Kidney (tissue), 14 donors: ENCODE measurements around the gene NCOA1. TPM values are rescaled to one million over a fixed set of nuclear protein-coding genes. Genes with fewer than 3 reads are reported as not detected.
A peak's percentile ranks its signal among the peaks of the same experiment; 100 is the strongest.

Source experiments
- DNase-seq, 5 donors: peaks; one replicate each; pipeline ENCODE4 v3.0.0-alpha.2; 2013 to 2020
- FAIRE-seq: peaks from 2 replicates; lab custom pipeline; 2012; peaks lifted over from hg19 to GRCh38; lab: Jason Lieb, UNC
- H3K27ac ChIP-seq, 2 donors: one replicate each; pipeline ENCODE4 v1.7.0; 2013; ENCODE audit warnings: low read depth in 2 of 2, low read length in 2 of 2, inconsistent platforms in 1 of 2
- H3K27me3 ChIP-seq: one replicate; pipeline ENCODE4 v1.7.1; 2013; ENCODE audit warnings: low read length, inconsistent platforms; ENCODE audit not compliant: control insufficient read depth, insufficient read depth
- H3K36me3 ChIP-seq, 3 donors: one replicate each; pipeline versions ENCODE4 v1.7.0 to v1.7.1; 2013; ENCODE audit warnings: low read length in 3 of 3, control low read depth in 1 of 3, inconsistent platforms in 1 of 3; ENCODE audit not compliant: insufficient read depth in 3 of 3, control insufficient read depth in 2 of 3
- H3K4me1 ChIP-seq, 3 donors: one replicate each; pipeline versions ENCODE4 v1.7.0 to v1.7.1; 2013; ENCODE audit warnings: low read length in 3 of 3, inconsistent platforms in 1 of 3, low read depth in 1 of 3; ENCODE audit not compliant: control insufficient read depth in 2 of 3, insufficient read depth in 2 of 3
- H3K4me3 ChIP-seq, 3 donors: one replicate each; pipeline versions ENCODE4 v1.7.0 to v1.8.1; 2013; ENCODE audit warnings: low read length in 3 of 3, control low read depth in 1 of 3, inconsistent platforms in 1 of 3
- H3K9ac ChIP-seq, 3 donors: one replicate each; pipeline versions ENCODE4 v1.7.0 to v1.7.1; 2013; ENCODE audit warnings: low read length in 3 of 3, control low read depth in 1 of 3, inconsistent platforms in 1 of 3
- H3K9me3 ChIP-seq, 3 donors: one replicate each; pipeline versions ENCODE4 v1.7.0 to v1.7.1; 2013; ENCODE audit warnings: low read length in 3 of 3, control low read depth in 1 of 3, inconsistent platforms in 1 of 3; ENCODE audit not compliant: control insufficient read depth in 2 of 3, insufficient read depth in 1 of 3
- intact Hi-C: fragments of 100-400 bp; cut with DNase I; formaldehyde crosslinking; loops from one replicate; pipeline ENCODE4 v1.11.1; 2022
- polyA plus RNA-seq: library from polyadenylated mRNA; stranded (reverse); fragments of 350-450 nt; fragmentation: Illumina TruSeq; extraction: RNeasy Lipid Tissue Mini Kit (QIAGEN cat#74804); gene quantifications from one replicate; pipeline ENCODE4 v1.2.3, GENCODE V29; 2014; ENCODE audit warnings: low read depth, low replicate concordance; ENCODE audit not compliant: insufficient read depth
- total RNA-seq: library from RNA; stranded (reverse); fragmentation: NEBNext Ultra II Directional; extraction: Animal tissue kit (Norgen Biotek cat#: 25700); gene quantifications from one replicate; pipeline ENCODE4 v1.2.1, GENCODE V29; 2021
- TF ChIP-seq, protein P1 (sequence below): IDR thresholded peaks from 3 replicates; pipeline ENCODE4 v1.5.1; 2012; ENCODE audit warnings: mild to moderate bottlenecking, moderate library complexity, borderline replicate concordance; ENCODE audit not compliant: insufficient read depth; ENCODE audit errors: extremely low read depth
- donor health status: control.
- donor health status: control.
- donor health status: control.
- donor health status: control.
- donor health status: control.
- donor health status: DM: yes; HTN: yes; CAD: no.
- donor health status: Normal renal cell carcinoma (clear cell type).

Gene NCOA1
- total and polyA plus RNA-seq, 2 donors from 2014 or later: 11.6 to 41.5 TPM

DNA sequence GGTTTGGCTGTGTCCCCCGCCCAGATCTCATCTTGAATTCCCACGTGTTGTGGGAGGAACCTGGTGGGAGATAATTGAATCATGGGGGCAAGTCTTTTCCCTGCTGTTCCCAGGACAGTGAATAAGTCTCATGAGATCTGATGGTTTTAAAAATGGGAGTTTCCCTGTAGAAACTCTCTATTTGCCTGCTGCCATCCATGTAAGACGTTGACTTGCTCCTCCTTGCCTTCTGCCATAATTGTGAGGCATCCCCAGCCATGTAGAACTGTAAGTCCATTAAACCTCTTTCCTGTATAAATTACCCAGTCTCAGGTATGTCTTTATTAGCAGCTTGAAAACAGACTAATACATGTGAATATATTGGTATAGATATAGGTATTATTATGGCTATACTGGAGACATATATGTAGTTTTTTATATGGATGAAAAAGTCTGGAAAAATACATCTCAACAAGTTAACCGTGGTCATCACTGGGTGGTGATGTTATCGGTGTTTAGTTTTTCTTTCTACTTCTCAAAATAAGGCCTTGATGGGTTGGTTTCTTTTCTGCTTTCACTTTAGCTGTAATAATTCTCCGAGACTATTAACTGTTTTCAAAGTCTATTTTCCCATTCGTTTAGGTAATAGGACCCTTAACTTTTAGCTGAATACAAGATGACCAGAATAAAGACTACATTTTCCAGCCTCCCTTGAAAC lies 39.1 kb upstream of the NCOA1 start:
- intact Hi-C loops: no loop called here
- H3K9ac ChIP-seq: no peak overlapping the region
- FAIRE-seq (no peak), DNase-seq (no peak)
- no peaks in the 10 kb centered on the region for H3K9me3 ChIP-seq
- no peaks in the 10 kb centered on the region for H3K36me3 ChIP-seq
- H3K27ac ChIP-seq: no peak overlapping the region
- peaks cover 0 to 3% (median 0%) of the 10 kb centered on the region in 3 donors for H3K4me1 ChIP-seq
- H3K27me3 ChIP-seq: no peaks in the 10 kb centered on the region
- TF ChIP-seq, protein P1, sequence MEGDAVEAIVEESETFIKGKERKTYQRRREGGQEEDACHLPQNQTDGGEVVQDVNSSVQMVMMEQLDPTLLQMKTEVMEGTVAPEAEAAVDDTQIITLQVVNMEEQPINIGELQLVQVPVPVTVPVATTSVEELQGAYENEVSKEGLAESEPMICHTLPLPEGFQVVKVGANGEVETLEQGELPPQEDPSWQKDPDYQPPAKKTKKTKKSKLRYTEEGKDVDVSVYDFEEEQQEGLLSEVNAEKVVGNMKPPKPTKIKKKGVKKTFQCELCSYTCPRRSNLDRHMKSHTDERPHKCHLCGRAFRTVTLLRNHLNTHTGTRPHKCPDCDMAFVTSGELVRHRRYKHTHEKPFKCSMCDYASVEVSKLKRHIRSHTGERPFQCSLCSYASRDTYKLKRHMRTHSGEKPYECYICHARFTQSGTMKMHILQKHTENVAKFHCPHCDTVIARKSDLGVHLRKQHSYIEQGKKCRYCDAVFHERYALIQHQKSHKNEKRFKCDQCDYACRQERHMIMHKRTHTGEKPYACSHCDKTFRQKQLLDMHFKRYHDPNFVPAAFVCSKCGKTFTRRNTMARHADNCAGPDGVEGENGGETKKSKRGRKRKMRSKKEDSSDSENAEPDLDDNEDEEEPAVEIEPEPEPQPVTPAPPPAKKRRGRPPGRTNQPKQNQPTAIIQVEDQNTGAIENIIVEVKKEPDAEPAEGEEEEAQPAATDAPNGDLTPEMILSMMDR: no peak
- no peak overlapping the region for H3K4me3 ChIP-seq

DNA sequence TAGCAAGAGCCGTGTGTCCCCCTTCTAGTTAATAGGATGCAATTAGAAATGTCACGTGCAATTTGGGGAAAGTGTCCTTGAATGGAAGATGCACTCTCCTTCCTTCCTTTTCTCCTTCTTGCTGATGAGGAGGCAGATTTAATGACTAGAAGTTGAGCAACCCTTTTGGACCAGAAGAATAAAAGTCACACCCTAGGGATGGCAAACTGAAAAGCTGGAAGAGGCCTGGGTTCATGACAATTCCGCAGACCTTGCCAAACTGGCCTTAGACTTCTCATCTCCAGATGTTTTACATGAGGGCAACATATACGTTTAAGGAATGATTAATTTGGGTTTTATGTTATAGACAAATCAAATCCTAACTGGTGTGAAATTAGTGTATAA lies 38.6 kb upstream of the NCOA1 start:
- Histone ChIP-seq H3K4me3 (no peak overlapping the region), H3K9me3 (no peaks in the 10 kb centered on the region), H3K27ac (no peak overlapping the region), H3K27me3 (no peaks in the 10 kb centered on the region), H3K4me1 (peaks cover 0 to 3% (median 0%) of the 10 kb centered on the region in 3 donors), H3K9ac (no peak overlapping the region), H3K36me3 (no peaks in the 10 kb centered on the region)
- TF ChIP-seq, protein P1: no peak
- DNase-seq (no peak), FAIRE-seq (no peak)
- intact Hi-C loops: no loop called here

DNA sequence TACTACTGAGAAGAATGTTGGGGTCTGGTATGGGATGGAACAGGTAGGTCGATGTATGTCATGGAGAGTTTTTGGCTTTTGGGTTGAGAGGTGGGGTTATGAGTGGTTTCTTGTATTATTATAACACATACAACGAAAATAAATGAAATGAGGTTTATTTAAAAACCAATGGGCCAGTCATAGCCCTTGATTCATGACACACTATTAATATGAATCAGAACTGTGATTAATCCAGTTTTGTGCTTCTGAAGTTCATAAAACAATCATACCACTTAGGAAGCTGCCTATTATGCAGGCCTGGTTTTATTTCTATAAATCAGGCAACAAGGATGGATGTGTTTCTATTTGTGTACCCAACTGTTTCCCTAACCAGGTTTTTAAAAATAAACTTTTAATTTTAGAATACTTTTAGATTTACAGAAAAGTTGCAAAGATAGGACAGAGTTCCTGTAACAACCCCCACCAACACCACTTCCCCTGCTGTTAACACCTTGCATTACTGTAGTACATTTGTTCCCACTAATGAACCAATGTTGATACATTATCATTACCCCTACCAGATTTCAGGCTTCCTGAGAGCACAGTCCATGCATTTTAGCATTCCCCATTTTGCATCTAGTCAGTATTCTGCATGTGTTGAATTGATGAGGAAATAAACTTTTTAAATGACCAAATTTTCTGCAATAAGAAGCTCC lies 37.5 kb upstream of the NCOA1 start:
- intact Hi-C loops: no loop called here
- peak overlapping the region in 1 of 3 donors; percentile 36 for H3K9ac ChIP-seq
- no peaks in the 10 kb centered on the region for H3K9me3 ChIP-seq
- H3K27me3 ChIP-seq: no peaks in the 10 kb centered on the region
- peak overlapping the region in 2 of 3 donors; percentile 55 to 69 for H3K4me3 ChIP-seq
- peaks cover 0 to 3% (median 0%) of the 10 kb centered on the region in 3 donors for H3K4me1 ChIP-seq
- FAIRE-seq (no peak), DNase-seq (no peak)
- no peak overlapping the region for H3K27ac ChIP-seq
- TF ChIP-seq, protein P1: no peak
- no peaks in the 10 kb centered on the region for H3K36me3 ChIP-seq
